WERI-Rb-1 (cell line): ENCODE results near the gene TMEM52B.

Experiments
- DNase-seq: peaks from one replicate; pipeline ENCODE4 v3.0.0-alpha.2; 2020
- H3K27ac ChIP-seq: fragments of 250-450 bp; sonication (Bioruptor Pico); 2 replicates; pipeline ENCODE4 v1.5.1; 2020; ENCODE audit warnings: mild to moderate bottlenecking, moderate library complexity
- H3K27me3 ChIP-seq: fragments of 250-450 bp; sonication (Bioruptor Pico); 2 replicates; pipeline ENCODE4 v1.5.1; 2021; ENCODE audit warnings: mild to moderate bottlenecking, low read depth, moderate library complexity; ENCODE audit not compliant: insufficient read depth, severe bottlenecking
- H3K36me3 ChIP-seq: fragments of 250-450 bp; sonication (Bioruptor Pico); 2 replicates; pipeline ENCODE4 v1.5.1; 2020; ENCODE audit warnings: mild to moderate bottlenecking, moderate library complexity
- H3K4me3 ChIP-seq: 2 replicates; pipeline ENCODE4 v1.5.1; 2011; ENCODE audit warnings: low read depth, mild to moderate bottlenecking, control low read depth, low read length
- H3K9me3 ChIP-seq: fragments of 250-450 bp; sonication (Bioruptor Pico); 2 replicates; pipeline ENCODE4 v1.5.1; 2021; ENCODE audit warnings: mild to moderate bottlenecking, moderate library complexity; ENCODE audit not compliant: severe bottlenecking
- TF ChIP-seq, protein P1 (sequence below): IDR thresholded peaks from 2 replicates; pipeline ENCODE4 v1.5.1; 2011; ENCODE audit warnings: low read depth, mild to moderate bottlenecking, control low read depth, inconsistent platforms, low read length

TMEM52B gene

DNA sequence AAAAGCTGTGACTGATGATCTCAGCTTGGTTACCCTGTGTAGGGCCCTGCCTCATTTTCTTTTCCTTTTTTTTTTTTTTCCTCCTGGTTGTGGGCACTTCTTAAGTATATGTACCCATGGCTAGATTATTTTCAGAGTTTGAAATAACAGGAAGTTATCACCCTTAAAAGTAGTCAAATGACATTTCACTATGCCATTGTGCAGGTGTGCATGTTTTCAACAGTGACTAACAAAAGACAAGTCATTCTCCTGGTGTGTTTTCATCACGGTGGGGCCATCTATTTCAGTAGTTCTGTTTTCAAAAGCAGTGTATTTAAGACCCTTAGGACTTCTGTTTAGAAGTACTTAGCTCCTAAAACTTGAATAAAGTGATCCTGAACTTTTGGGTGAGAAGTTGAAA is 48.8 kb downstream of the TMEM52B start:
- H3K9me3 ChIP-seq, result no peaks in the 10 kb centered on the region
- H3K4me3 ChIP-seq, result no peak overlapping the region
- H3K27ac ChIP-seq, result no peak overlapping the region
- H3K27me3 ChIP-seq, result no peaks in the 10 kb centered on the region
- TF ChIP-seq, protein P1, sequence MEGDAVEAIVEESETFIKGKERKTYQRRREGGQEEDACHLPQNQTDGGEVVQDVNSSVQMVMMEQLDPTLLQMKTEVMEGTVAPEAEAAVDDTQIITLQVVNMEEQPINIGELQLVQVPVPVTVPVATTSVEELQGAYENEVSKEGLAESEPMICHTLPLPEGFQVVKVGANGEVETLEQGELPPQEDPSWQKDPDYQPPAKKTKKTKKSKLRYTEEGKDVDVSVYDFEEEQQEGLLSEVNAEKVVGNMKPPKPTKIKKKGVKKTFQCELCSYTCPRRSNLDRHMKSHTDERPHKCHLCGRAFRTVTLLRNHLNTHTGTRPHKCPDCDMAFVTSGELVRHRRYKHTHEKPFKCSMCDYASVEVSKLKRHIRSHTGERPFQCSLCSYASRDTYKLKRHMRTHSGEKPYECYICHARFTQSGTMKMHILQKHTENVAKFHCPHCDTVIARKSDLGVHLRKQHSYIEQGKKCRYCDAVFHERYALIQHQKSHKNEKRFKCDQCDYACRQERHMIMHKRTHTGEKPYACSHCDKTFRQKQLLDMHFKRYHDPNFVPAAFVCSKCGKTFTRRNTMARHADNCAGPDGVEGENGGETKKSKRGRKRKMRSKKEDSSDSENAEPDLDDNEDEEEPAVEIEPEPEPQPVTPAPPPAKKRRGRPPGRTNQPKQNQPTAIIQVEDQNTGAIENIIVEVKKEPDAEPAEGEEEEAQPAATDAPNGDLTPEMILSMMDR, result no peak
- no peak for DNase-seq
- peaks cover 15% of the 10 kb centered on the region for H3K36me3 ChIP-seq

DNA sequence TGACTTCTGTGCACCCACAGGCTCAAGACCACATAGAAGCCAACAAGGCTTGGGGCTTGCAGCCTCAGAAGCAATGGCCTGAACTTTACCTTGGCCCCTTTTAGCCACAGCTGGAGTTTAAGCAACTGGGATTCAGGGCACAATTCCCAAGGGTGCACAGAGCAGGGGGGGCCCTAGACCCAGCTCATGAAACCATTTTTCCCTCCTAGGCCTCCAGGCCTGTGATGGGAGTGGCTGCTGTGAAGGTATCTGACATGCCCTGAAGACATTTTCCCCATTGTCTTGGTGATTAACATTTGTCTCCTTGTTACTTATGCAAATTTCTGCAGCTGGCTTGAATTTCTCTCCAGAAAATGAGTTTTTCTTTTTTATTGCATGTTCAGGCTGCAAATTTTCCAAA is 55.7 kb downstream of the TMEM52B start:
- H3K4me3 ChIP-seq, result no peak overlapping the region
- H3K27ac ChIP-seq, result no peak overlapping the region
- no peaks in the 10 kb centered on the region for H3K27me3 ChIP-seq
- H3K9me3 ChIP-seq, result peaks cover 19% of the 10 kb centered on the region
- H3K36me3 ChIP-seq, result no peaks in the 10 kb centered on the region
- TF ChIP-seq, protein P1, result no peak
- DNase-seq, result no peak

DNA sequence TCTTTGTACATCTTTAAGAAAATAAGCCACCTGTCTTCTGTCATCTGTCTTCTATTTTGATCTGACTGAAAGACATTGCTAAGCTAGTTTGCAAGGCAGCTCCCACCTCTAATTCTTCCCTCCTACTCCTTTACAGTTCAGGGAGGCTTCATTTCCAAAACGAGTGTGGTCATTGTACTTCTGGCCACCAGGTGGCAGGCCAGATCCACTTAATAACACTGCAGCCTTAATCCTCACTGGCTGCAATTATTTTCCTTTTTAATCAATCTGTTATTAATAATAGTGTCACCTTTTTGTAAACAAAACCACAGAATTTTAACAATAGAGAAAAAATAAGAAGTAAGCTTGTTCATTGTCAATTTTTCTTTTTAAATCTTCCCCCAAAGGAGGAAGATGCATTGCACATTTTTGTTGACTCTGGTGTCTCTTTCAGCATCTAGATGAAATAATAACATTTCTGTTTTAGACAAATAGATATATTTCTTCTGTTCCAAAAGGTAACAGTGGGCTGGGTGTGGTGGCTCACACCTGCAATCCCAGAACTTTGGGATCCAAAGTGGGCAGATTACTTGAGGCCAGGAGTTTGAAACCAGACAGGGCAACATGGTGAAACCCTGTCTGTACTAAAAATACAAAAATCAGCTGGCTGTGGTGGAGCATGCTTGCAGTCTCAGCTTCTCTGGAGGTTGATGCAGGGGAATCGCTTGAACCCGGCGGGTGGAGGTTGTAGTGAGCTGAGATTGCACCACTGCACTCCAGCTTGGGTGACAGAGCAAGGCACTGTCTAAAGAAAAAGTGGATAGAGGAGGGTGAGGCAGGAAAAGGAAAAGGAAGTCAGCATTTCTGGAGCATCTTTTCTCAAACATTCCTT is 57.2 kb downstream of the TMEM52B start:
- no peaks in the 10 kb centered on the region for H3K27me3 ChIP-seq
- H3K27ac ChIP-seq, result no peak overlapping the region
- no peak overlapping the region for H3K4me3 ChIP-seq
- no peaks in the 10 kb centered on the region for H3K36me3 ChIP-seq
- peak; percentile 23 for DNase-seq
- H3K9me3 ChIP-seq, result peaks cover 19% of the 10 kb centered on the region
- TF ChIP-seq, protein P1, result peak; percentile 70

DNA sequence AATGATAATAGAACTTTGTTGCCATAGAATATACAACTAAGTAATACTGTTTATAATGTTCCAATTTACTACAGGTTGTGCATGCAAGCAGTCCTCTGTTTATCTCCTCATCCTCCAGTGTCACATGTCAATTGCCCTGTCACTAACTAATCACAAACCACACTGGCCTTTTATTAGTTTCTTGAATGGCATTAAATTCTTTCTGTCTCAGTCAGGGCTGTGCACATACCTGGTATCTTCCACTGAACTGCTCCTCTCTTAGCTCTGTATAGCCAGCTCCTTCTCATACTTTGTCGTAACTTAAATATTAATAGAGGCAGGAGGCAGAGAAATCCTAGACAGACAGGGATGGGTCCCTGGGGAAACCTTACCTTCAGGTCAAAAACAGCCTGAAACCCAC is 57.9 kb downstream of the TMEM52B start:
- Histone ChIP-seq H3K27ac (no peak overlapping the region), H3K36me3 (no peaks in the 10 kb centered on the region), H3K4me3 (no peak overlapping the region), H3K27me3 (no peaks in the 10 kb centered on the region), H3K9me3 (peaks cover 19% of the 10 kb centered on the region)
- DNase-seq, result no peak
- TF ChIP-seq, protein P1, result no peak

DNA sequence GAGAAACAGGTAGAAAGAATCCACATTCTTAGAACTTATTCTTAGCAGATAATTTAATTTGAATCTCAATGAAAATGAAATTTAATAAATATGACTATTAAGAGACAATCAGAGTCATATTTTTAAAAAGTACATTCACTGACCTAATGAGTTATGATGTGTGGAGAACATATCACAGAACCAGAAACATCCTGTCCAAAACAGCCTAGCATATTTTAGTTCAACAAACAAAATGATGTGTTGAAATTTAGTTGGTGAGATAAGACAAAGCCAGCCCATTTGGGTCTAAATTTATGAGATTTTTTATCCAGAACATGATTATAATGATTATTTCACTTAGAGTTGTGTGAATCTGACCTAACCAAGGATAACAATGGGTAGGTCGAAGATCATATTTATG is 59.7 kb downstream of the TMEM52B start:
- DNase-seq, result no peak
- H3K27ac ChIP-seq, result no peak overlapping the region
- TF ChIP-seq, protein P1, result no peak
- H3K4me3 ChIP-seq, result no peak overlapping the region
- no peaks in the 10 kb centered on the region for H3K27me3 ChIP-seq
- H3K9me3 ChIP-seq, result peaks cover 17% of the 10 kb centered on the region
- H3K36me3 ChIP-seq, result no peaks in the 10 kb centered on the region
